Measurements from ENCODE around the gene B4GALT2.

DNA sequence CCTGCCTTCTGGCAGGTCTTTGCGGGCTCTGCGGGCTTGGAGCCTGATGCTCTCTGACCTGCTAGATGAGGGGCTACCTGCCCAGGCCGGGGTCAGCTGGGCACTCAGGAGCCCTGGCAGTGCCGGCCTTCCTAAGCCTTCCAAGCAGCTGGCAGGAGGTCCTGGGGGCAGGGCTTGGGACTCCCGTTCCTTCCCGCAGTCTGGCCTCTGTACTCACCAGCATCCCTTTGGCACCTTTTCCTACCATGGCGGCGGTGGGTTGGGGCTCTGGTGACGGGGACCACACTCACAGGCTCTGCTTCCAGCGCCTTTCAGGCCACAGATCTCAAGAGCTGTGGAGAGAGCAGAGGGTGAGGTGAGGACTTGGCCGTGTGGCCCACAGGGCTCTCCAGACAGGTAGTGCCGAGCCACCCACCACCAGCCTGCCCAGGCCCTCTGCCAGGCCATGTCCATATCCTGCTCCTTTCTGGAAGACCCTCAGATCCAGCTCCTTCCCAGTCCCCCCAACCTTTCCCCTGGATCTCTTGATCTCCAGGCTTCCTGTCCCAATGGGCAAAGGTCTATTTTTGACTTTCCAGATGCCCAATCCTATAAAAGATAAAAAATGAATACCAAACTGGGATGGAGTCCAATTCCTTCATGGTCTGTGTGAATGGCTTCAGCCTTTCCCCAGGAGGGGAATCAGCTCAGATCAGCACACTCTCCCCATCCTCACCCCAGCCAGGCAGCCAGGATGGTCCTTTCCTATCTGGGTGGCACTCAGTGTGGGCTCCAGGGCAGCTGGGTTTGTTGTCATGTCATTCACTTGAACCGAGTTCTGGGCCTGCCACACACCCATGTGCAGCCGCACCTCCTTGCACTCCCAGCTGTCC is 45.3 kb downstream of the B4GALT2 start:
- TF ChIP-seq POLR2A (IDR thresholded peaks at IDR 0.05) = no peak
- TF ChIP-seq, protein P1, sequence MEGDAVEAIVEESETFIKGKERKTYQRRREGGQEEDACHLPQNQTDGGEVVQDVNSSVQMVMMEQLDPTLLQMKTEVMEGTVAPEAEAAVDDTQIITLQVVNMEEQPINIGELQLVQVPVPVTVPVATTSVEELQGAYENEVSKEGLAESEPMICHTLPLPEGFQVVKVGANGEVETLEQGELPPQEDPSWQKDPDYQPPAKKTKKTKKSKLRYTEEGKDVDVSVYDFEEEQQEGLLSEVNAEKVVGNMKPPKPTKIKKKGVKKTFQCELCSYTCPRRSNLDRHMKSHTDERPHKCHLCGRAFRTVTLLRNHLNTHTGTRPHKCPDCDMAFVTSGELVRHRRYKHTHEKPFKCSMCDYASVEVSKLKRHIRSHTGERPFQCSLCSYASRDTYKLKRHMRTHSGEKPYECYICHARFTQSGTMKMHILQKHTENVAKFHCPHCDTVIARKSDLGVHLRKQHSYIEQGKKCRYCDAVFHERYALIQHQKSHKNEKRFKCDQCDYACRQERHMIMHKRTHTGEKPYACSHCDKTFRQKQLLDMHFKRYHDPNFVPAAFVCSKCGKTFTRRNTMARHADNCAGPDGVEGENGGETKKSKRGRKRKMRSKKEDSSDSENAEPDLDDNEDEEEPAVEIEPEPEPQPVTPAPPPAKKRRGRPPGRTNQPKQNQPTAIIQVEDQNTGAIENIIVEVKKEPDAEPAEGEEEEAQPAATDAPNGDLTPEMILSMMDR (IDR thresholded peaks at IDR 0.05) = no peak
